ENCODE results near the gene SCML2. TPM values are rescaled to one million over a fixed set of nuclear protein-coding genes. Genes with fewer than 3 reads are reported as not detected.
"Not testable (repeated sequence)": the region's sequence is repeated elsewhere in the genome, so short reads cannot be mapped to it uniquely, and the experiment has no call there.

SCML2 gene
- total RNA-seq, 1 donor from 2014 or later: 26.0 TPM

GRCh38 chrX:18272222-18272621 is 82.3 kb downstream of the SCML2 start:
- H3K4me1 Mint-ChIP-seq (ENCODE audit: unreplicated experiment): peaks cover 29% of the 10 kb centered on the region
- TF ChIP-seq CTCF (IDR thresholded peaks at IDR 0.05; ENCODE audit: unreplicated experiment): no peak
- no peaks in the 10 kb centered on the region for H3K27me3 Mint-ChIP-seq (ENCODE audit: unreplicated experiment)
- H3K9me3 Mint-ChIP-seq (ENCODE audit: unreplicated experiment): no peaks in the 10 kb centered on the region
- H3K27ac Mint-ChIP-seq (ENCODE audit: unreplicated experiment): peak overlapping the region; percentile 94
- H3K36me3 Mint-ChIP-seq (ENCODE audit: low read depth, unreplicated experiment): peaks cover 15% of the 10 kb centered on the region
- no peak for DNase-seq (ENCODE audit: low spot score)
- H3K4me3 Mint-ChIP-seq (ENCODE audit: unreplicated experiment): no peak overlapping the region

GRCh38 chrX:18271725-18272124 is 82.8 kb downstream of the SCML2 start:
- H3K9me3 Mint-ChIP-seq (ENCODE audit: unreplicated experiment): no peaks in the 10 kb centered on the region

GRCh38 chrX:18271309-18271708 is 83.2 kb downstream of the SCML2 start:
- TF ChIP-seq CTCF (IDR thresholded peaks at IDR 0.05; ENCODE audit: unreplicated experiment): no peak
- H3K36me3 Mint-ChIP-seq (ENCODE audit: low read depth, unreplicated experiment): peaks cover 19% of the 10 kb centered on the region
- no peak for DNase-seq (ENCODE audit: low spot score)
- H3K9me3 Mint-ChIP-seq (ENCODE audit: unreplicated experiment): no peaks in the 10 kb centered on the region
- H3K4me3 Mint-ChIP-seq (ENCODE audit: unreplicated experiment): no peak overlapping the region
- peaks cover 29% of the 10 kb centered on the region for H3K4me1 Mint-ChIP-seq (ENCODE audit: unreplicated experiment)
- H3K27ac Mint-ChIP-seq (ENCODE audit: unreplicated experiment): peak overlapping the region; percentile 75
- H3K27me3 Mint-ChIP-seq (ENCODE audit: unreplicated experiment): no peaks in the 10 kb centered on the region

More at GRCh38 chrX:18271725-18272124, 82.8 kb downstream of the SCML2 start:
- DNase-seq (ENCODE audit: low spot score): no peak
- Mint-ChIP-seq H3K27me3 (ENCODE audit: unreplicated experiment) (no peaks in the 10 kb centered on the region), H3K4me1 (ENCODE audit: unreplicated experiment) (peaks cover 29% of the 10 kb centered on the region), H3K36me3 (ENCODE audit: low read depth, unreplicated experiment) (peaks cover 18% of the 10 kb centered on the region), H3K27ac (ENCODE audit: unreplicated experiment) (peak overlapping the region; percentile 94), H3K4me3 (ENCODE audit: unreplicated experiment) (no peak overlapping the region)
- TF ChIP-seq CTCF (IDR thresholded peaks at IDR 0.05; ENCODE audit: unreplicated experiment): no peak

GRCh38 chrX:18255059-18255458 is 99.4 kb downstream of the SCML2 start:
- Mint-ChIP-seq H3K4me1 (ENCODE audit: unreplicated experiment) (no peaks in the 10 kb centered on the region), H3K27ac (ENCODE audit: unreplicated experiment) (no peak overlapping the region), H3K9me3 (ENCODE audit: unreplicated experiment) (no peaks in the 10 kb centered on the region), H3K27me3 (ENCODE audit: unreplicated experiment) (no peaks in the 10 kb centered on the region), H3K4me3 (ENCODE audit: unreplicated experiment) (no peak overlapping the region), H3K36me3 (ENCODE audit: low read depth, unreplicated experiment) (peaks cover 4% of the 10 kb centered on the region)
- TF ChIP-seq CTCF (IDR thresholded peaks at IDR 0.05; ENCODE audit: unreplicated experiment): no peak
- no peak for DNase-seq (ENCODE audit: low spot score)

DNA sequence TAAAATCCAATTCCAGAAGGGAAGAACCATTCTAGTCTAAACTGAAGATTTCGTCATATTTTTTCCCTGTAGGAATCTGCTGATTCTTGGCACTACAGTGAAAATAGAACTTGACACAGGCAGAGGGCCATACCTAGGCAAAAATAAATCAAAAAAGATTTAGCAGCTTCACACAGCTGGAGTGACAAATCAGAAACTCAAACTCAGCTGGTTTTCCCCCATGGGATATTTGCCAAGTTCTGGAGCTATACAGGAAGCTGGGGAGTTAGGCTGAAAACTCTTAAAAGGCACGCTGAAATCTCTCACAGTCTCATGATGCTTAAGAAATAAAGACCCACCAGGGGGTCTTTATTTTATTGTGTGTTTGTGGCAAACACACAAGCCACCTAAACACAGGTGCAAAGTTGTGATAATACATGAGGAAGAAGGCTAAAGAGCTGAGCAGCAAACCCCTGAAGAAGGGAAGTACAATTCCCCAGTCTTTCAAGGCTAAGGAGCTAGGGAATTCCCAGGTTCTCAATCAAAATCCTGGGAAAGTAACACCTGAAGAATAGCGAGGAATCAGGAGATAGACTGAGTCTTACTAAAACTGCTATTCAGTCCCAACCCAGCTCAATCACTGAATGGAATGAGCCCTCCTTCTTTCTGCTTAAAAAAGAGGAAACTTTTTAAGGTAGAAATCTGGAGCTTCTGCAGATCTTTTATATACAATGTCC is 101.7 kb downstream of the SCML2 start:
- Mint-ChIP-seq H3K27ac (ENCODE audit: unreplicated experiment) (no peak overlapping the region), H3K36me3 (ENCODE audit: low read depth, unreplicated experiment) (peaks cover 12% of the 10 kb centered on the region), H3K9me3 (ENCODE audit: unreplicated experiment) (no peaks in the 10 kb centered on the region), H3K27me3 (ENCODE audit: unreplicated experiment) (no peaks in the 10 kb centered on the region), H3K4me1 (ENCODE audit: unreplicated experiment) (no peaks in the 10 kb centered on the region), H3K4me3 (ENCODE audit: unreplicated experiment) (no peak overlapping the region)
- no peak for DNase-seq (ENCODE audit: low spot score)
- TF ChIP-seq CTCF (IDR thresholded peaks at IDR 0.05; ENCODE audit: unreplicated experiment): no peak

- H3K9me3 Mint-ChIP-seq (ENCODE audit: unreplicated experiment); H3K36me3 Mint-ChIP-seq (ENCODE audit: low read depth, unreplicated experiment); H3K27ac Mint-ChIP-seq (ENCODE audit: unreplicated experiment); H3K4me1 Mint-ChIP-seq (ENCODE audit: unreplicated experiment); H3K27me3 Mint-ChIP-seq (ENCODE audit: unreplicated experiment); H3K4me3 Mint-ChIP-seq (ENCODE audit: unreplicated experiment); DNase-seq (ENCODE audit: low spot score): not testable (repeated sequence)
These were observed 124.8 kb downstream of the SCML2 start for GRCh38 chrX:18229646-18230045.
